ENCODE measurements around the gene DNAH1.

The DNAH1 gene

GRCh38 chr3:52326976-52327375 lies 10.9 kb downstream of the DNAH1 start:
- no peak for DNase-seq (ENCODE audit: low read depth)
- in situ Hi-C loops (cut with HindIII; ENCODE audit: low sequenced_read_pairs) = no loop called here
- TF ChIP-seq CTCF (IDR thresholded peaks at IDR 0.05; ENCODE audit: low read depth, low read length, missing control alignments) = no peak
- H3K4me3 ChIP-seq (ENCODE audit: low read depth, low read length) = no peak overlapping the region

- TF ChIP-seq CTCF (IDR thresholded peaks at IDR 0.05; ENCODE audit: low read depth, low read length, missing control alignments) = no peak
- H3K4me3 ChIP-seq (ENCODE audit: low read depth, low read length) = no peak overlapping the region
- no peak for DNase-seq (ENCODE audit: low read depth)
- in situ Hi-C loops (cut with HindIII; ENCODE audit: low sequenced_read_pairs) = no loop called here
Measured at GRCh38 chr3:52327486-52328290, 11.6 kb downstream of the DNAH1 start.

- TF ChIP-seq CTCF (IDR thresholded peaks at IDR 0.05; ENCODE audit: low read depth, low read length, missing control alignments) = no peak
- in situ Hi-C loops (cut with HindIII; ENCODE audit: low sequenced_read_pairs) = no loop called here
- DNase-seq (ENCODE audit: low read depth) = no peak
- no peak overlapping the region for H3K4me3 ChIP-seq (ENCODE audit: low read depth, low read length)
Measured at GRCh38 chr3:52328536-52329080, 12.5 kb downstream of the DNAH1 start.

- in situ Hi-C loops (cut with HindIII; ENCODE audit: low sequenced_read_pairs) = no loop called here
- no peak for DNase-seq (ENCODE audit: low read depth)
- H3K4me3 ChIP-seq (ENCODE audit: low read depth, low read length) = no peak overlapping the region
- no peak for TF ChIP-seq CTCF (IDR thresholded peaks at IDR 0.05; ENCODE audit: low read depth, low read length, missing control alignments)
Measured at GRCh38 chr3:52330194-52330805, 14.2 kb downstream of the DNAH1 start.

GRCh38 chr3:52331091-52331490 lies 15.0 kb downstream of the DNAH1 start:
- no peak overlapping the region for H3K4me3 ChIP-seq (ENCODE audit: low read depth, low read length)
- no peak for DNase-seq (ENCODE audit: low read depth)
- in situ Hi-C loops (cut with HindIII; ENCODE audit: low sequenced_read_pairs) = no loop called here
- TF ChIP-seq CTCF (IDR thresholded peaks at IDR 0.05; ENCODE audit: low read depth, low read length, missing control alignments) = no peak

- no peak overlapping the region for H3K4me3 ChIP-seq (ENCODE audit: low read depth, low read length)
- in situ Hi-C loops (cut with HindIII; ENCODE audit: low sequenced_read_pairs) = no loop called here
- no peak for DNase-seq (ENCODE audit: low read depth)
- no peak for TF ChIP-seq CTCF (IDR thresholded peaks at IDR 0.05; ENCODE audit: low read depth, low read length, missing control alignments)
Measured at GRCh38 chr3:52331906-52332305, 15.8 kb downstream of the DNAH1 start.

Measured in astrocyte of the cerebellum (primary cell).